Measurements from ENCODE around the gene CHST15.

DNA sequence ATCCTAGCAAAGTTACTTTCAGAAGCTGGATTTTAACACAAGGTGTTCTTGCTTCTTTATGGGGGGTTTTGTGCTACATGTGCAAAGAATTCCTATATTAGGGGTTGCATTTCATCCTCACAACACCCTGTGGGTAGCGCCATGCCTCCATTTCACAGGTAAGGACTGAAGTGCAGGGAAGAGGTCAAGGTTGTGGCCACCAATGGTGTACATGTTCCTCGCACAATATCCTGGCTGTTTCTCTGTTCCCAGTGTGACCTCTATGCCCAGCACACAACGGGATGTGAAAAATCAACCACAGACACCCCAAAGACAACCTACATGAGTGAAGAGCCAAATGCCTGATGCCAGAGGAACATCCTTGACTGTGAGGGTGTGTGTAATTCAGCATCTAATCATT lies 80.8 kb downstream of the CHST15 start:
- TF ChIP-seq, protein P1, sequence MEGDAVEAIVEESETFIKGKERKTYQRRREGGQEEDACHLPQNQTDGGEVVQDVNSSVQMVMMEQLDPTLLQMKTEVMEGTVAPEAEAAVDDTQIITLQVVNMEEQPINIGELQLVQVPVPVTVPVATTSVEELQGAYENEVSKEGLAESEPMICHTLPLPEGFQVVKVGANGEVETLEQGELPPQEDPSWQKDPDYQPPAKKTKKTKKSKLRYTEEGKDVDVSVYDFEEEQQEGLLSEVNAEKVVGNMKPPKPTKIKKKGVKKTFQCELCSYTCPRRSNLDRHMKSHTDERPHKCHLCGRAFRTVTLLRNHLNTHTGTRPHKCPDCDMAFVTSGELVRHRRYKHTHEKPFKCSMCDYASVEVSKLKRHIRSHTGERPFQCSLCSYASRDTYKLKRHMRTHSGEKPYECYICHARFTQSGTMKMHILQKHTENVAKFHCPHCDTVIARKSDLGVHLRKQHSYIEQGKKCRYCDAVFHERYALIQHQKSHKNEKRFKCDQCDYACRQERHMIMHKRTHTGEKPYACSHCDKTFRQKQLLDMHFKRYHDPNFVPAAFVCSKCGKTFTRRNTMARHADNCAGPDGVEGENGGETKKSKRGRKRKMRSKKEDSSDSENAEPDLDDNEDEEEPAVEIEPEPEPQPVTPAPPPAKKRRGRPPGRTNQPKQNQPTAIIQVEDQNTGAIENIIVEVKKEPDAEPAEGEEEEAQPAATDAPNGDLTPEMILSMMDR (IDR thresholded peaks at IDR 0.05; ENCODE audit: borderline replicate concordance, extremely low read depth, low read length, poor library complexity, severe bottlenecking): no peak
- TF ChIP-seq EZH2 (IDR thresholded peaks at IDR 0.05; ENCODE audit: borderline replicate concordance, low read depth, low read length, severe bottlenecking): no peak
